ENCODE data around the gene EEF1A2. TPM values are rescaled to one million over a fixed set of nuclear protein-coding genes. Genes with fewer than 3 reads are reported as not detected.

EEF1A2 gene
- polyA plus RNA-seq, 1 donor = 1,049 TPM

- DNase-seq (ENCODE audit: low read depth) = no peak
These were observed 1.4 kb upstream of the EEF1A2 start for GRCh38 chr20:63500151-63500901.

GRCh38 chr20:63499338-63499969 is 571 bp upstream of the EEF1A2 start:
- DNase-seq (ENCODE audit: low read depth) = no peak

- no peak for DNase-seq (ENCODE audit: low read depth)
These were observed 642 bp downstream of the EEF1A2 start for GRCh38 chr20:63497946-63498935.

GRCh38 chr20:63497138-63497945 is 1.5 kb downstream of the EEF1A2 start:
- no peak for DNase-seq (ENCODE audit: low read depth)

DNA sequence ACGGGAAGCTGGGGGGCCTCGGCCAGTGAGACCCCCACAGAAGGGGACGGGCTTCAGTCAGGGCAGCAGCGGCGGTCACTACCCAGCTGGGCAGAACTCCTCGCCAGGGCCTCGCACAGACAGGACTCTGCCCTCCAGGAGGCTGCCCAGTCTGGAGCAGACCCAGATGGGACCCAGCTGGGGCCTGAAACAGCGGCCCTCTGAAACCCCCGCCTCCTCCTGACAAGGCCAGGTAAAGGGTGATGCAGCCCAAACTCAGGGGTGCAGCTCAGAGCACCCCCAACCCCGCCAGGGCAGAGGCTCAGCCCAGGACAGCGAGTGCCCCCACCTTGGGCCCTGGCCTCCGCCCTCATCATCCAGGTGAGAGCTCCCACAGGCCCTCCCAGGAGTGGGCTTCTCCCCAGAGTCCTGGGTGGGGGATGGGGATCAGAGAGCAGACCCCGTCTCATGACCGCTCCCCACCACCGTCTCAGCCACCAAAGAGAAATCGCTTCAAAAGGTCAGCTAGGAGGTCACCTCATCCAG is 2.2 kb downstream of the EEF1A2 start:
- no peak for DNase-seq (ENCODE audit: low read depth)

DNA sequence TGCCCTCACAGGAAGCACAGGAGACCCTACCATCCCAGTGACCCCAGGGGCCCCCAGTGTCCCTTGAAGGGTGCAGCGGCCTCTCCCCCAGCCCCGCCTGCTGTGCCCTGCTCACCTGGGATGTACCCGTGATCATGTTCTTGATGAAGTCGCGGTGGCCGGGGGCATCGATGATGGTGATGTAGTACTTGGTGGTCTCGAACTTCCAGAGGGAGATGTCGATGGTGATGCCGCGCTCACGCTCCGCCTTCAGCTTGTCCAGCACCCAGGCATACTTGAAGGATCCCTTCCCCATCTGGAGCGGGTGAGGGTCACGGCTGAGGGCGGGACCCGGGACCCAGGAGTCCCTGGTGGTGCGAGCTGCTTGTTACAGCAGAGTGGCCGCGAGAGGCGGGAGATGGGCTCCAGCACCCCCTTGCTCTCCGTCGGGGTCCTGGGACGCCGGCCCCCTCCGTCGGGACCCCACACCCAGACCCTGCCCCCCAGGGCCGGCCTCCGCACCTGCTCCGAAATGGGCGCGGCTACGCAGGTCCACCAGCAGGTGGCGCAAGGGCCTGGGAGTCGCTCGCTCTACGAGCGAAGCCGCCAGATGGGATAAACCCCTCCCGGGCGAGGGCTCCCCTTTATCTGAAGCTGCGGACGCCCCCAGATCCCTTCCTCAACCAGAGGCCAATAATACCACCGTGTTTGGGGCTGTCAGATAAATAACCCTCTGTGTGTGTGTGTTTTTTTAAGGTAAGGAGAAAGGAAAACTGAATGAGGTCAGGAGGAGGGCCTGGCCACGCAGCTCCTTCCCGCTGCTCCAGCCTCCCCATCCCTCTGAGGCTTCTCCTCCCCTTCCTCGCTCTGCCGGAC is 2.9 kb downstream of the EEF1A2 start:
- no peak for DNase-seq (ENCODE audit: low read depth)

- DNase-seq (ENCODE audit: low read depth) = no peak
These were observed 3.6 kb downstream of the EEF1A2 start for GRCh38 chr20:63495167-63495720.

- DNase-seq (ENCODE audit: low read depth) = no peak
These were observed 4.3 kb downstream of the EEF1A2 start for GRCh38 chr20:63494420-63495166.

DNA sequence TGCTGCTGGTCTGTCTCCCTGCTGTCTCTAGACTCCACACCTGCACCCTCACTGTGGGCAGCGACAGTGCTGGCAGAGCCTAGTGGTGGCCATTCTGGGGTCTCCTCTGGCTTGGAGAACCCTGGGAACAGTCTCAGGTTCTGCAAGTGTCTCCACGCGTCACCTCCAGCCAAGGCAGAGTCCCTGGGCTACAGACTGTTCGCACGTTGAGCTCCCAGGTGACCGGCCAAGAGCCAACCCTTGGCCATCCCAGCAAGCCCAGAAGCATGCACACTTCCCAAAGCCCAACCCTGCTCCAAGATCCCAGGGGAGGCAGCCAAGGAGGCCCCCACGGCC is 4.8 kb downstream of the EEF1A2 start:
- no peak for DNase-seq (ENCODE audit: low read depth)

GRCh38 chr20:63493563-63494020 is 5.3 kb downstream of the EEF1A2 start:
- DNase-seq (ENCODE audit: low read depth) = no peak

DNA sequence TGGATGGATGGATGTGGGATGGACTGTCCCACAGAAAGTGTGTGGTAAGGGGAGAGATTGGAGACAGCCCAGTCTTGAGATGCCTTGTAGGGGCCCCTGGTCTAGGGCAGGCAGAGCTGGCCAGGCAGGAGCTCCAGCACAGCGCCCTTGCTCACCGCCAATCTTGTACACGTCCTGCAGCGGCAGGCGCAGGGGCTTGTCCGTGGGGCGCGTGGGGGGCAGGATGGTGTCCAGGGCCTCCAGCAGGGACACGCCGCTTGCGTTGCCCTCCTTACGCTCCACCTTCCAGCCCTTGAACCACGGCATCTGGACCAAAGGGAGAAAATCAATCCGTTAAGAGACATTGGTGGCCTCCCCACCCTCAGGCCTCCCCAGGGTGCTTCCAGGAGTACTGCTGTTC is 5.9 kb downstream of the EEF1A2 start:
- DNase-seq (ENCODE audit: low read depth) = no peak

- no peak for DNase-seq (ENCODE audit: low read depth)
These were observed 6.4 kb downstream of the EEF1A2 start for GRCh38 chr20:63492518-63492917.

GRCh38 chr20:63491635-63492230 is 7.2 kb downstream of the EEF1A2 start:
- DNase-seq (ENCODE audit: low read depth) = no peak

- no peak for DNase-seq (ENCODE audit: low read depth)
These were observed 7.8 kb downstream of the EEF1A2 start for GRCh38 chr20:63491078-63491477.

- DNase-seq (ENCODE audit: low read depth) = no peak
These were observed 8.5 kb downstream of the EEF1A2 start for GRCh38 chr20:63490416-63490815.

DNA sequence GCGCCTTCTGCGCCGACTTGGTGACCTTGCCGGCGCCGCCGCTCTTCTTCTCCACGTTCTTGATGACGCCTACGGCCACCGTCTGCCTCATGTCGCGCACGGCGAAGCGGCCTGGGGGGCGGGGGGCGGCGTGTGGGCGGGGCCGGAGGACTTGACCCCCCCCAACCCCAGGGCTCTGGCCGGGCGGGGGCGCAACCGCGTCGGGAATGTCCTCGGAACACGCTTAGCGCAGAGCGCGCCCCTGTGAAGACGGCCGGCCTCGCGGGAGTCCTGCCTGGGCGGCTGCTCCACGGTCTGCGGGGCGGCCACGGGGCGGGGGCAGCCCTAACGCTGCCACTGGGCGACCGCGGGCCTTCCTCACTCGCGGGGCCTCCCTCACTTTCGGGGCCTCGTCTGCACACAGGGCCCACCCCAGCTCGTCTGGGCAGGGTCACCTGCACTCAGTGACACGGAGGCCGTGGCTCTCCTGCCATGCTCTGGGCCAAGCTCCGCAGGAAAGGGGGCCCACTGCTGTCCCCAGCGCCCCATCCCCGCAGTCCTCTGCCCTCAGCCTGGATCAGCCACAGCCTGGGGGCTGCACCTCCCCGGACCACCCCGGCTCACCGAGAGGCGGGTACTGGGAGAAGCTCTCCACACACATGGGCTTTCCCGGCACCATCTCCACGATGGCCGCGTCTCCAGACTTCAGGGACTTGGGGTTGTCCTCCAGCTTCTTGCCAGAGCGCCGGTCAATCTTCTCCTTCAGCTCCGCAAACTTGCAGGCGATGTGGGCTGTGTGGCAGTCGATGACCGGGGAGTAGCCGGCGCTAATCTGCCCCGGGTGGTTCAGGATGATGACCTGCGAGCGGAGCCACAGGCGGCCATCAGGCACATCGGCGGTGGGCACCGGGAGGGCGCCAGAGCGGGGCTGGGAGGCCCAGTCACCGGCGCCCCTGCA is 10.3 kb downstream of the EEF1A2 start:
- DNase-seq (ENCODE audit: low read depth) = no peak

- DNase-seq (ENCODE audit: low read depth) = no peak
These were observed 11.1 kb downstream of the EEF1A2 start for GRCh38 chr20:63487781-63488241.

Measured in forelimb muscle (tissue), 1 donor.